Liver (tissue), 9 donors: ENCODE results near the gene SMIM13. TPM values are rescaled to one million over a fixed set of nuclear protein-coding genes. Genes with fewer than 3 reads are reported as not detected.

Experiments used
- DNase-seq: peaks from one replicate; pipeline ENCODE4 v3.0.0-alpha.2; 2017; ENCODE audit warnings: low spot score
- H3K27ac ChIP-seq, 2 donors: one replicate each; pipeline ENCODE4 v1.7.0; 2013; ENCODE audit warnings: inconsistent platforms in 2 of 2, low read length in 2 of 2, control low read depth in 1 of 2, low read depth in 1 of 2, mild to moderate bottlenecking in 1 of 2
- H3K27me3 ChIP-seq, 4 donors: one replicate each; pipeline versions ENCODE4 v1.6.1 to v1.7.0; 2013; ENCODE audit warnings: low read length in 3 of 4, inconsistent platforms in 1 of 4, mild to moderate bottlenecking in 1 of 4, moderate library complexity in 1 of 4; ENCODE audit not compliant: control insufficient read depth in 4 of 4, insufficient read depth in 4 of 4
- H3K36me3 ChIP-seq, 4 donors: one replicate each; pipeline versions ENCODE4 v1.6.1 to v1.7.0; 2013; ENCODE audit warnings: low read length in 3 of 4, mild to moderate bottlenecking in 3 of 4, low read depth in 1 of 4, moderate library complexity in 1 of 4; ENCODE audit not compliant: control insufficient read depth in 4 of 4, insufficient read depth in 3 of 4
- H3K4me1 ChIP-seq, 4 donors: one replicate each; pipeline versions ENCODE4 v1.6.1 to v1.7.0; 2013; ENCODE audit warnings: low read length in 3 of 4, mild to moderate bottlenecking in 3 of 4, moderate library complexity in 1 of 4; ENCODE audit not compliant: control insufficient read depth in 4 of 4, insufficient read depth in 4 of 4
- H3K4me3 ChIP-seq, 3 donors: one replicate each; pipeline versions ENCODE4 v1.6.1 to v1.7.0; 2013; ENCODE audit warnings: low read length in 3 of 3, control low read depth in 1 of 3, low read depth in 1 of 3, mild to moderate bottlenecking in 1 of 3
- H3K9ac ChIP-seq, 2 donors: one replicate each; pipeline ENCODE4 v1.7.0; 2013; ENCODE audit warnings: low read length in 2 of 2, mild to moderate bottlenecking in 2 of 2, moderate library complexity in 2 of 2, control low read depth in 1 of 2, low read depth in 1 of 2
- H3K9me3 ChIP-seq, 4 donors: one replicate each; pipeline versions ENCODE4 v1.6.1 to v1.7.0; 2013; ENCODE audit warnings: low read length in 3 of 4; ENCODE audit not compliant: control insufficient read depth in 4 of 4
- ATF3 ChIP-seq: IDR thresholded peaks from 2 replicates; pipeline ENCODE4 v1.6.1; 2016; ENCODE audit warnings: antibody characterized with exemption
- CTCF ChIP-seq: fragments of 150-350 bp; IDR thresholded peaks from 2 replicates; pipeline ENCODE4 v1.5.1; 2017; ENCODE audit warnings: improper control_type of control experiment, low read depth, low read length; ENCODE audit not compliant: missing input control
- EGR1 ChIP-seq, 2 donors: IDR thresholded peaks; 2 replicates each; pipeline ENCODE4 v1.6.1; 2016 to 2018; ENCODE audit warnings: antibody characterized with exemption in 2 of 2, low read depth in 2 of 2
- FOXA1 ChIP-seq: IDR thresholded peaks from 2 replicates; pipeline ENCODE4 v1.6.1; 2016; ENCODE audit warnings: antibody characterized with exemption
- FOXA2 ChIP-seq: IDR thresholded peaks from 2 replicates; pipeline ENCODE4 v1.6.1; 2016; ENCODE audit warnings: antibody characterized with exemption
- GABPA ChIP-seq, 2 donors: IDR thresholded peaks in 1 of 2; conservative IDR thresholded peaks in 1 of 2; 2 replicates each; pipeline ENCODE4 v1.6.1; 2016; ENCODE audit warnings: antibody characterized with exemption in 2 of 2, mild to moderate bottlenecking in 1 of 2, moderate library complexity in 1 of 2
- HNF4A ChIP-seq, 2 donors: conservative IDR thresholded peaks; 2 replicates each; pipeline ENCODE4 v1.6.1; 2016; ENCODE audit warnings: antibody characterized with exemption in 2 of 2, mild to moderate bottlenecking in 2 of 2
- HNF4G ChIP-seq: IDR thresholded peaks from 2 replicates; pipeline ENCODE4 v1.6.1; 2016; ENCODE audit warnings: antibody characterized with exemption
- JUND ChIP-seq, 2 donors: IDR thresholded peaks; 2 replicates each; pipeline ENCODE4 v1.6.1; 2016; ENCODE audit warnings: antibody characterized with exemption in 2 of 2
- MAX ChIP-seq: IDR thresholded peaks from 2 replicates; pipeline ENCODE4 v1.6.1; 2016; ENCODE audit warnings: antibody characterized with exemption
- NR2F2 ChIP-seq: IDR thresholded peaks from 2 replicates; pipeline ENCODE4 v1.6.1; 2016; ENCODE audit warnings: antibody characterized with exemption
- RAD21 ChIP-seq, 2 donors: IDR thresholded peaks; 2 replicates each; pipeline ENCODE4 v1.6.1; 2016; ENCODE audit warnings: antibody characterized with exemption in 2 of 2, mild to moderate bottlenecking in 2 of 2
- REST ChIP-seq: IDR thresholded peaks from 2 replicates; pipeline ENCODE4 v1.6.1; 2016; ENCODE audit warnings: antibody characterized with exemption, mild to moderate bottlenecking
- RXRA ChIP-seq, 2 donors: IDR thresholded peaks; 2 replicates each; pipeline ENCODE4 v1.6.1; 2017 to 2018; ENCODE audit warnings: antibody characterized with exemption in 2 of 2, mild to moderate bottlenecking in 1 of 2
- SP1 ChIP-seq: IDR thresholded peaks from 2 replicates; pipeline ENCODE4 v1.6.1; 2018; ENCODE audit warnings: antibody characterized with exemption, mild to moderate bottlenecking
- TAF1 ChIP-seq: conservative IDR thresholded peaks from 2 replicates; pipeline ENCODE4 v1.6.1; 2016; ENCODE audit warnings: antibody characterized with exemption, mild to moderate bottlenecking
- YY1 ChIP-seq: IDR thresholded peaks from 2 replicates; pipeline ENCODE4 v1.6.1; 2016; ENCODE audit warnings: antibody characterized with exemption, mild to moderate bottlenecking
- ZBTB33 ChIP-seq: IDR thresholded peaks from 2 replicates; pipeline ENCODE4 v1.6.1; 2016; ENCODE audit warnings: antibody characterized with exemption
- WGBS: extraction: QIAGEN DNeasy Blood & Tissue Kit; methylation state at CpG from one replicate; pipeline ENCODE4 v1.1.7; 2013; 5-methylcytosine and 5-hydroxymethylcytosine counted together
- polyA plus RNA-seq, 2 donors: library from polyadenylated mRNA; stranded (reverse) in 1 of 2; unstranded in 1 of 2; fragments of 200-250 nt in 1 of 2; fragments of >200 nt in 1 of 2; fragmentation: Nextera tagmentation in 1 of 2; extraction: Ambion mirVana in 1 of 2; gene quantifications; one replicate each; pipeline versions ENCODE4 v1.2.1 to v1.2.3, GENCODE V29; 2013 to 2015
- total RNA-seq, 2 donors: library from RNA; depleted of rRNA; stranded (reverse); fragments of >200 nt; gene quantifications; one replicate each; pipeline ENCODE4 v1.2.3, GENCODE V29; 2014
- donor health status: healthy.
- donor health status: healthy.
- donor health status: healthy.
- donor health status: healthy.
- donor health status: healthy.

Gene SMIM13
- total and polyA plus RNA-seq, 4 donors: 2.8 to 9.0 (median 5.8) TPM

GRCh38 chr6:11179419-11180202 is 86.0 kb downstream of the SMIM13 start:
- TF ChIP-seq EGR1 (IDR thresholded peaks at IDR 0.05; ENCODE audit: low read depth in 2 of 2) (no peak), FOXA1 (no peak), HNF4G (no peak), RXRA (IDR thresholded peaks at IDR 0.05) (no peak), SP1 (no peak), JUND (IDR thresholded peaks at IDR 0.05) (no peak), FOXA2 (no peak), NR2F2 (no peak), ZBTB33 (no peak), CTCF (no peak), YY1 (no peak), GABPA (IDR thresholded peaks at IDR 0.05 in 1 of 2, conservative IDR thresholded peaks at IDR 0.05 in 1 of 2) (no peak), REST (no peak), ATF3 (no peak), RAD21 (IDR thresholded peaks at IDR 0.05) (no peak), HNF4A (conservative IDR thresholded peaks at IDR 0.05) (no peak), MAX (no peak), TAF1 (no peak)
- DNase-seq: no peak
- peaks cover 0 to 6% (median 0%) of the 10 kb centered on the region in 4 donors for H3K9me3 ChIP-seq
- H3K27me3 ChIP-seq: no peaks in the 10 kb centered on the region
- WGBS: 76% methylated on average over 8 of the region's 8 CpGs
- H3K9ac ChIP-seq: no peak overlapping the region
- peaks cover 0 to 6% (median 2%) of the 10 kb centered on the region in 4 donors for H3K36me3 ChIP-seq
- H3K4me3 ChIP-seq: no peak overlapping the region
- no peak overlapping the region for H3K27ac ChIP-seq
- H3K4me1 ChIP-seq: no peaks in the 10 kb centered on the region
